ENCODE results near the gene PTPRS.
A peak's percentile ranks its signal among the peaks of the same experiment; 100 is the strongest.

Gene PTPRS

GRCh38 chr19:5354403-5354802, 13.8 kb upstream of the PTPRS start:
- DNase-seq, result no peak

GRCh38 chr19:5352229-5352763, 11.7 kb upstream of the PTPRS start:
- no peak for DNase-seq

GRCh38 chr19:5351731-5352228, 11.2 kb upstream of the PTPRS start:
- no peak for DNase-seq

GRCh38 chr19:5349041-5349440, 8.4 kb upstream of the PTPRS start:
- no peak for DNase-seq

- no peak for DNase-seq
Measured at GRCh38 chr19:5345895-5346386, 5.3 kb upstream of the PTPRS start.

GRCh38 chr19:5343848-5344247, 3.2 kb upstream of the PTPRS start:
- DNase-seq, result no peak

- DNase-seq, result no peak
Measured at GRCh38 chr19:5342573-5343201, 2.1 kb upstream of the PTPRS start.

- no peak for DNase-seq
Measured at GRCh38 chr19:5341981-5342380, 1.4 kb upstream of the PTPRS start.

- no peak for DNase-seq
Measured at GRCh38 chr19:5341448-5341820, 822 bp upstream of the PTPRS start.

GRCh38 chr19:5339950-5340636, 519 bp downstream of the PTPRS start:
- DNase-seq, result peak; percentile 54

- no peak for DNase-seq
Measured at GRCh38 chr19:5339198-5339949, 1.2 kb downstream of the PTPRS start.

GRCh38 chr19:5338656-5339197, 1.9 kb downstream of the PTPRS start:
- peak; percentile 40 for DNase-seq

GRCh38 chr19:5337708-5338655, 2.6 kb downstream of the PTPRS start:
- DNase-seq, result no peak

- DNase-seq, result no peak
Measured at GRCh38 chr19:5337126-5337525, 3.5 kb downstream of the PTPRS start.

- peak; percentile 3 for DNase-seq
Measured at GRCh38 chr19:5336195-5336965, 4.2 kb downstream of the PTPRS start.

- DNase-seq, result no peak
Measured at GRCh38 chr19:5335593-5335992, 5.0 kb downstream of the PTPRS start.

- DNase-seq, result peak; percentile 28
Measured at GRCh38 chr19:5334824-5335500, 5.7 kb downstream of the PTPRS start.

- no peak for DNase-seq
Measured at GRCh38 chr19:5334366-5334739, 6.3 kb downstream of the PTPRS start.

GRCh38 chr19:5333581-5334365, 6.8 kb downstream of the PTPRS start:
- no peak for DNase-seq

GRCh38 chr19:5332501-5332900, 8.1 kb downstream of the PTPRS start:
- DNase-seq, result no peak
